HEK293T (cell line): ENCODE results near the gene FGFBP3.

Experiments used
- CTBP1 ChIP-seq: fragments of 450-650 bp; IDR thresholded peaks from 2 replicates; pipeline ENCODE4 v1.6.1; 2016; ENCODE audit warnings: borderline replicate concordance
- FOXA1 ChIP-seq: fragments of 450-650 bp; IDR thresholded peaks from 2 replicates; pipeline ENCODE4 v1.6.1; 2016; ENCODE audit warnings: mild to moderate bottlenecking
- FOXK2 ChIP-seq: fragments of 450-650 bp; IDR thresholded peaks from 2 replicates; pipeline ENCODE4 v1.6.1; 2016; ENCODE audit warnings: mild to moderate bottlenecking
- FOXM1 ChIP-seq: fragments of 450-650 bp; IDR thresholded peaks from 2 replicates; pipeline ENCODE4 v1.6.1; 2017; ENCODE audit warnings: mild to moderate bottlenecking, borderline replicate concordance
- HDGF ChIP-seq: fragments of 450-650 bp; IDR thresholded peaks from 2 replicates; pipeline ENCODE4 v1.6.1; 2017; ENCODE audit warnings: antibody characterized with exemption, borderline replicate concordance
- L3MBTL2 ChIP-seq: fragments of 450-650 bp; conservative IDR thresholded peaks from 2 replicates; pipeline ENCODE4 v1.6.1; 2016; ENCODE audit warnings: mild to moderate bottlenecking
- SP1 ChIP-seq: fragments of 450-650 bp; IDR thresholded peaks from 2 replicates; pipeline ENCODE4 v1.6.1; 2017
- SUZ12 ChIP-seq: fragments of 450-650 bp; IDR thresholded peaks from 2 replicates; pipeline ENCODE4 v1.6.1; 2016; ENCODE audit warnings: mild to moderate bottlenecking
- TF ChIP-seq, protein P1 (sequence below): fragments of 450-650 bp; IDR thresholded peaks from 2 replicates; pipeline ENCODE4 v1.6.1; 2016

DNA sequence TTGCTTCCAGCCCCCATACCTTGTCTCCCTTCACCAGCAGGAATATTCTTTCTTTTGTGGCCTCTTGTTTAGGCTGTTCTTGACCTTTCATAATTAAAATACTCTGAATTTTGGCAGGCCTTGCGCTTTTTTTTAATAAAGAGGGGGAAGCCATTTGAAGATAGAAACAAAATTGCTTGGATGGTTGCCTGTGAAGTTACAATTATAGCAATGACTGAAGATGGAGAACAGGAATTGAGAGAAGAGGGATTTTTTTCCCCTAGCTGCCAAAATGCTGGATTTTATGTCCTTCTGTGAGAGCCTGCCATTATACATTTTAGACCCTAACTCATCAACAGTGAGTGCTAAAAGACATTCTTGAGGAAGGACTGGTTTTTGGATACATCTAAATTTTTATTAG, 24.8 kb downstream of the FGFBP3 start:
- TF ChIP-seq HDGF (no peak), CTBP1 (no peak), FOXA1 (no peak), L3MBTL2 (no peak), SUZ12 (no peak), SP1 (no peak), FOXM1 (no peak), FOXK2 (no peak)
- TF ChIP-seq, protein P1, sequence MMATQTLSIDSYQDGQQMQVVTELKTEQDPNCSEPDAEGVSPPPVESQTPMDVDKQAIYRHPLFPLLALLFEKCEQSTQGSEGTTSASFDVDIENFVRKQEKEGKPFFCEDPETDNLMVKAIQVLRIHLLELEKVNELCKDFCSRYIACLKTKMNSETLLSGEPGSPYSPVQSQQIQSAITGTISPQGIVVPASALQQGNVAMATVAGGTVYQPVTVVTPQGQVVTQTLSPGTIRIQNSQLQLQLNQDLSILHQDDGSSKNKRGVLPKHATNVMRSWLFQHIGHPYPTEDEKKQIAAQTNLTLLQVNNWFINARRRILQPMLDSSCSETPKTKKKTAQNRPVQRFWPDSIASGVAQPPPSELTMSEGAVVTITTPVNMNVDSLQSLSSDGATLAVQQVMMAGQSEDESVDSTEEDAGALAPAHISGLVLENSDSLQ, result no peak
